IPS DF 4.7 (cell line): ENCODE results near the gene RAB34.

ENCODE experiments used
- DNase-seq: peaks from one replicate; pipeline ENCODE4 v3.0.0-alpha.2; 2013; ENCODE audit warnings: low spot score; ENCODE audit errors: extremely low read depth

RAB34 gene

DNA sequence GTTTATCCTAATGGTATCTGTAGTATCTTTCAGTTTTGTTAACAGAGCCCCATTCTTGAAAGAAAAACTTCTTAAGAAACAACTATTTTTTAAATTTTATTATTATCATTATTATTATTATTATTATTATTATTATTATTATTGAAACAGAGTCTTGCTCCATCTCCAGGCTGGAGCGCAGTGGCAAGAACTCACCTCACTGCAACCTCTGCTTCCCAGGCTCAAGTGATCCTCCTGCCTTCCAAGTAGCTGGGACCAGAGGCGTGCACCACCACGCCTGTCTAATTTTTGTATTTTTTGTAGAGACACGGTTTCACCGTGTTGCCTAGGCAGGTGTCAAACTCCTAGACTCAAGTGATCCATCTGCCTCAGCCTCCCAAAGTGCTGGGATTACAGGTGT is 32.3 kb downstream of the RAB34 start:
- no peak for DNase-seq

DNA sequence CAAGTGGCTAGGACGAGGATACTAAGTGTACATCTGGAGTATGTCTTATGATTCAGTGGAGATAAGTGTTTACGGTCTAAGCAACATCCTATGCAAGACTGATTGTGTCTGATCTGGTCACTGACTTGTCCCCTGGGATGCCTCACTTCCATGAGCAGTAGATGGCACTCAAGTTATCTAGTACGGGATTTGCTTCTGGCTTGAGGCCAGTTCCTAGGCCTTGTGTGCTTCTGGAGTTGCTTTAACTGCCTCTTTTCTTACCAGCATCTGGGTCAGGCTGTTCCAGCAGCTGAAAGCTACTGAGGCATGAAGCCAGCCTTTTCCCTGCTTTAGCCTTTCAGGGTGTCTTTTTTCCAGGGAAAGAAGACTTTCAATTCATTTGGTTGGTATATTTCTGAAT is 32.7 kb downstream of the RAB34 start:
- no peak for DNase-seq

DNA sequence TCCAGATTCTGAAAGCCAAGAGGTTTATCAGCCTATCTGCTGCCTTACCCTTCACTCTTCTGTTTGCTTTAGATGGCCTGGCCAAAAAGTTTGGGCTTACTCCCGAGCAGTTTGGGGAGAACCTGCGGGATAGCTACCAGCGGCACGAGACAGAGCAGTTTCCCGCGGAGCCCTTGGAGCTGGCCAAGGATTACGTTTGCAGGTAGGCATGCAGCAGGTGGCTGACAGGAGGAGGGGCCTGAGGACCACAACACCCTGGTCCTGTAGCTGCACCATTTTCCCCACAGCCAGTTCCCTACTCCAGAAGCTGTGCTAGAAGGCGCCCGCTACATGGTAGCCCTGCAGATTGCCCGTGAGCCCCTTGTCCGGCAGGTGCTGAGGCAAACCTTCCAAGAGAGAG is 35.0 kb downstream of the RAB34 start:
- DNase-seq = no peak

DNA sequence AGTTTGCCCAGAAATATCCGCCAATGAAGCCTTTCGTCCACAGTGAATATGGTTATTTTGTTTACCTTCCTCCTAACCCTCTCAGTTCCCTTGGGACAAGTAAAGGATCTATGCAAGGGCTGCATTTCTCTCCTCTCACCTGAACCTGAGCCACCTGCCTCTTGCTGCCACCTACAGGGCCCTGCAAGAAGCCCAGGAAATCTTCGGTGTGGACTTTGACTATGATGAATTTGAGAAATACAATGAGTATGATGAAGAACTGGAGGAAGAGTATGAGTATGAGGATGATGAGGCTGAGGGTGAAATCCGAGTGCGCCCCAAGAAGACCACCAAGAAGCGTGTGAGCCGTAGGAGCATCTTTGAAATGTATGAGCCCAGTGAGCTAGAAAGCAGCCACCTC is 41.7 kb downstream of the RAB34 start:
- DNase-seq = no peak

DNA sequence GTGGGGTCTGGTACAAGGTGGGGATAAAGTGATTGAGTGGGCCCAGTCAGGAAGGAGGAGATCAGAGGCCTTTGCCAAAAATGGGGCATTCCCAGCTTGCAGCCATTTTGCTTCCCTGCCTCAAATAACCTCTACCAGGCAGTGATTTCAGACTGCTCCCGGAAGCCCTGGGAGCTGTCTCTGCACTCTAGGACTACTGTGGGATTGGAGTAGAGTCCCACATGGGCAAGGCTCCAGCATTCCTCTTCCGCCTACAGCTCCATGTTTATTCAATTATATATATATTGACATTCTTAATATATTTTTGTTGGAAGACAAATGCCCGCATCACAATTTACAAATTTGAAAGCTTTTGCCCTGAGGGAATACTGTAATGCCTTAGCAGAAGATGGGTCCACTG is 42.2 kb downstream of the RAB34 start:
- no peak for DNase-seq

DNA sequence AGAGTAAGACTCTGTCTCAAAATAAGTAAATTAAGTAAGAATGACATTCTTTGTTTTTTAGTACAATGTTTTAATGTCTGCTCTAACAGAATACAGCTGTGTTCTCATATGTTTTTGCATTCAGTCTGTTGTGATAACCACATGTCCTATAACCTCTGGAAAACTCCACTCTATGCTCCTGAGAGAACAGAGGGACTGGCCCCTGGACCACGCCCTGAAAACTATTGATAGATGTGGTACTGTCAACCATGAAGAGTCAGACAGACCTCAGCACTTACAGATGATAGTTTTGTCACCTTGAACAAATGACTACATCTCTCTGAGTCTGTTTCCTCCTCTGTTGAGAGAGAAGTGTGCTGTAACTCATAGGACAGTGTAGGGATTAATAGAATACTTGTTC is 47.8 kb downstream of the RAB34 start:
- DNase-seq = no peak

DNA sequence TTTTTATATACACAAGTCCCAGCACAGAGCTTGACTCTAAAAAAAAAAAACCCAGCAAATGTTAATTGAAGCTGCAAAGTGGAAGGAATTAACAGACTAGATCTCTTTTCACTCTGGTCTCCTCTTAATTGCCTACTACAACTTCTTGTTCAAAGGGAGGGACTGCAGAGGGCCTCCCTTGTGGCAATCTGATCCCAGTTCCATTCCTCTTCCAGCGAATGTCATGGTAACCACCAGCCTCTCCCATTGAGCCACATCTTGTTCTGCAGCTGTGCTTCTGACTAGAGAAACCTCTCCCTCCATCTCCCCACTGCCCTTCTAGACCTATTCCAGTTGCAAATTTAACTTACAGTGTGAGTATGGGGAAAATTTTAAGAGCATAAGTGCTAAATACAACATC is 49.8 kb downstream of the RAB34 start:
- no peak for DNase-seq

DNA sequence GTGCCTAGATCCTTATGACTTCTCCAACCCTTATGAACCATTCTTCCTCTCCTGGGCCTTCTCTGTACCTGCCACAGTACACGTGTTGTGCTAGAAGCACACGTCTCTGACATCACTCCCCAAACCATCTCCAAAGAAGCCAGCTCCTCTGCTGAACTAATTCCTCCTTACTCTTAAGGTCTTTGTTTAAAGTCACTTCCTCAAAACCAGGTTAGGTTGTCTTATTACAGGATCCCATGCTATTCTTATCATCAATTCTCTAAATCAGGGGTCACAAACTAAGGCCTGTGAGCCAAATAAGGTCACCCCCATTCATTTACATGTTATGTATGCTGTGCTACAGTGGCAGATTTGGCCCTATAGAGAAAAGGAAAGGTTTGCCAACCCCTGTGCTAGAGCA is 51.7 kb downstream of the RAB34 start:
- DNase-seq = no peak
